ENCODE measurements around the gene GPSM1.

GPSM1 gene

DNA sequence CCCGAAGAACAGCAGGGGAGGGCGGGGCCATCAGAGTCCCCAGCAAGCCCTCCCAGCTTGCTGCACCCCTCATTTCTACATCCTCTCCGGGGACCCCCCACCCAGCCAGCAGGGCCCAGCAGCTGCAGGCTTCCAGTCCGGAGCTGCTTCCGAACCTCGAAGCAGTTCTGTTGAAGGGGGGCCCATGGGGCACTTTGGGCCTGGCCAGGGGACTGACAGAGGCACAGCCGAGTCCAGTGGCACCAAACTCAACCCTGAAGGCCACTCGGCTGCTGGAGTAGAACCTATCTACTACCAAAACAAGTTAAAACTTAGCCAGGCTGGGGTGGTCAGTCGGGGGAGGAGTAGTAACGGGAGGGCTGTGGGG, 15.3 kb upstream of the GPSM1 start:
- no peak for DNase-seq (ENCODE audit: extremely low read depth, insufficient read length)
- TF ChIP-seq, protein P1, sequence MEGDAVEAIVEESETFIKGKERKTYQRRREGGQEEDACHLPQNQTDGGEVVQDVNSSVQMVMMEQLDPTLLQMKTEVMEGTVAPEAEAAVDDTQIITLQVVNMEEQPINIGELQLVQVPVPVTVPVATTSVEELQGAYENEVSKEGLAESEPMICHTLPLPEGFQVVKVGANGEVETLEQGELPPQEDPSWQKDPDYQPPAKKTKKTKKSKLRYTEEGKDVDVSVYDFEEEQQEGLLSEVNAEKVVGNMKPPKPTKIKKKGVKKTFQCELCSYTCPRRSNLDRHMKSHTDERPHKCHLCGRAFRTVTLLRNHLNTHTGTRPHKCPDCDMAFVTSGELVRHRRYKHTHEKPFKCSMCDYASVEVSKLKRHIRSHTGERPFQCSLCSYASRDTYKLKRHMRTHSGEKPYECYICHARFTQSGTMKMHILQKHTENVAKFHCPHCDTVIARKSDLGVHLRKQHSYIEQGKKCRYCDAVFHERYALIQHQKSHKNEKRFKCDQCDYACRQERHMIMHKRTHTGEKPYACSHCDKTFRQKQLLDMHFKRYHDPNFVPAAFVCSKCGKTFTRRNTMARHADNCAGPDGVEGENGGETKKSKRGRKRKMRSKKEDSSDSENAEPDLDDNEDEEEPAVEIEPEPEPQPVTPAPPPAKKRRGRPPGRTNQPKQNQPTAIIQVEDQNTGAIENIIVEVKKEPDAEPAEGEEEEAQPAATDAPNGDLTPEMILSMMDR (IDR thresholded peaks at IDR 0.05; ENCODE audit: insufficient read depth, low read length, poor library complexity, severe bottlenecking): no peak
- Histone ChIP-seq H3K36me3 (ENCODE audit: control insufficient read depth, insufficient read depth, low read length) (no peaks in the 10 kb centered on the region), H3K27me3 (replicated peaks; ENCODE audit: control insufficient read depth, insufficient read depth, low read length) (no peaks in the 10 kb centered on the region), H3K4me3 (replicated peaks; ENCODE audit: low read depth, low read length) (no peak overlapping the region)

DNA sequence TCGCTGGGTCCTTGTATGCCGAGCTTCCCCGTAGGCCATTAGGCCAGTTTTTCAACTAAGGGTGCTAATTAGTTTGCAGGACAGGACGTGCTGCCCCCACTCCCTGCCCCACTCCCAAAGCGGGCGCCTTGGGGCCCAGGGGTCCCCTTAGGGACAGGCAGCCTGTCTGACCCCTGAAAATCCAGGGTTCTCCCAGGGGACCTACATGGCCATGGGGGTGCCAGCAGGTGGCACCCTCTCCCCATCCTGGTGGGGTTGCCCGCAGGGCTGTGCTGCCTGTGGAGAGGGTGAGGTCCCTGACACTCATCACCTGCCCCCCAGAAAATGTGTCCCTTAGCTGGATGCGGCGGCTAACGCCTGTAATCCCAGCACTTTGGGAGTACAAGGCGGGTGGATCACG, 14.9 kb upstream of the GPSM1 start:
- peaks cover under 1% of the 10 kb centered on the region; the same call in 1 of the 2 replicates for H3K27me3 ChIP-seq (replicated peaks; ENCODE audit: control insufficient read depth, insufficient read depth, low read length)
- TF ChIP-seq, protein P1 (IDR thresholded peaks at IDR 0.05; ENCODE audit: insufficient read depth, low read length, poor library complexity, severe bottlenecking): peak; percentile 71
- DNase-seq (ENCODE audit: extremely low read depth, insufficient read length): no peak
- H3K36me3 ChIP-seq (ENCODE audit: control insufficient read depth, insufficient read depth, low read length): no peaks in the 10 kb centered on the region
- H3K4me3 ChIP-seq (replicated peaks; ENCODE audit: low read depth, low read length): no peak overlapping the region

DNA sequence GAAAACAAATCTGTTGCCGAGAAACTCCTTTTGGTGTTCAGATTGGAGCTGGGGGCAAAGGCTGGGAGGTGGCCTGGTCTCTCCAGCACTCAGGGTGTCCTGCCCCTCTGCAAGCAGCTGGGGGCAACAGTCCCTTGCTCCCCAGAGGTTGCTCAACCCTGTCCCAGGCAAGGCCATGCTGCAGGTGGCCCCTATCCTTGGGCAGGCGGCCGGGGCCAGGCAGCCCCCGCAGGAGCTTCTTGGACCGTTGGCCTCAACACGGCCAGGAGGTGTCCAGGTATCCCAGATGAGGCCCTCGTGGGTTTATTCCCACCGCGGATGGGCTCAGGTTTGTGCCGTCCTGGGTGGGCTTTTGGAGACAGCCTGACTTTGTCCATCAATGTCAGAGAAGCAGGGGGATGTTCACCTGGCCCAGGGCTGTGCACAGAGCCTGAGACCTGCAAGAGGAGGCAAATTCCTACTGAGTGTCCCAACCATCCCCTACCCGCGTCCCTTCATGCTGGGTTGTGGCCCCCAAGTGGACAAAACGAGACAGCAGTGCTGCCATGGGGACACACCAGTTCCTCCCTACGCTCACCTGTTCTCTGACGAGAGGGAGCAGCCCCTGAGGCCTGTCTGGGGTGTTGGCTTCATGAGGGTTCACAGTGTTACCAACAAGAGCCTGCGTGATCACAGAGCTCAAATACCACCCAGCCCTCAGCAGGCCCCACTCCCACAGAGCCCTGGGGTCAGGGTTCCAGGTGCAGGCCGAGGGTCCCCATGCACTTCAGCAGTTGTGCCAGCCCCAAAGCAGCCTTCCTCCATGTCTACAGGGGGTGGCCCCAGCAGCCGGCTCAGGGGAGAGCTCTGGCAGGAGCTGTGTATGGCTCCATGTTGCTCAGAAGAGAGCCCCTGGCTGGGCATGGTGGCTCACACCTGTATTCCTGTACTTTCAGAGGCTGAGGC, 14.0 kb upstream of the GPSM1 start:
- TF ChIP-seq, protein P1 (IDR thresholded peaks at IDR 0.05; ENCODE audit: insufficient read depth, low read length, poor library complexity, severe bottlenecking): no peak
- Histone ChIP-seq H3K36me3 (ENCODE audit: control insufficient read depth, insufficient read depth, low read length) (no peaks in the 10 kb centered on the region), H3K27me3 (replicated peaks; ENCODE audit: control insufficient read depth, insufficient read depth, low read length) (peaks cover 2% of the 10 kb centered on the region; the same call in 1 of the 2 replicates), H3K4me3 (replicated peaks; ENCODE audit: low read depth, low read length) (no peak overlapping the region)
- DNase-seq (ENCODE audit: extremely low read depth, insufficient read length): no peak

DNA sequence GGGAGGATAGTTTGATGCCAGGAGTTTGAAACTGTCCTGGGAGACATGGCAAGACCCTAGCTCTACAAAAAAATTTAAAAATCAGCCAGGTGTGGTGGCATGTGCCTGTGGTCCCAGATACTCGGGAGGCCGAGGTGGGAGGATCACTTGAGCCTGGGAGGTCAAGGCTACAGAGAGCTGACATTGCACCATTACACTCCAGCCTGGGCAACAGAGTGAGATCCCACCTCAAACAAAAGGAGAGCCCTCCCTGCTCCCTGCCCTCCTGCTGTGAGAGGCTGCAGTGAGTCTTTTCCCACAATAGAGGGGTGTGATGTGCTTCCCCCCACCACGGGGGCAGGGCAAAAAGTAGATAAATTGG, 13.3 kb upstream of the GPSM1 start:
- Histone ChIP-seq H3K27me3 (replicated peaks; ENCODE audit: control insufficient read depth, insufficient read depth, low read length) (peaks cover 2% of the 10 kb centered on the region; the same call in 1 of the 2 replicates), H3K4me3 (replicated peaks; ENCODE audit: low read depth, low read length) (no peak overlapping the region), H3K36me3 (ENCODE audit: control insufficient read depth, insufficient read depth, low read length) (no peaks in the 10 kb centered on the region)
- DNase-seq (ENCODE audit: extremely low read depth, insufficient read length): no peak
- TF ChIP-seq, protein P1 (IDR thresholded peaks at IDR 0.05; ENCODE audit: insufficient read depth, low read length, poor library complexity, severe bottlenecking): no peak

DNA sequence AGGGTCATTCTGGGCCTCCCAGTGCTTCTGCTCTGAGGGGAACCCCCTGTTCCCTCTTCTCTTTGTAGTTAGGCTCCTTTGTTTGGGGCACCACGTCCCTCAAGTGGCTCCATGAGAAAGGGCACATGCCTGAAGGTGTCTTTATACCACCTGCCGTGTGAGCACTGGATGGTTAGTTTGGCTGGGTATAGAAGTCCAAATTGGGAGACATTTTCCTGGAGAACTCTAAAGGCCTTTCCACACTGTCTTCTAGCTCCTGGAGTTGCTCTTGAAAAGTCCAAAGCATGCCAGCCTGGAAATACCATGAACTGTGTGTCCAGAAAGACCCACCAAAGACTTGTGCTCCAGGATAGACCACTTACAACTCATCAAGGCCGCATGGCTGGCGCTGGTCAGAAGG, 12.4 kb upstream of the GPSM1 start:
- TF ChIP-seq, protein P1 (IDR thresholded peaks at IDR 0.05; ENCODE audit: insufficient read depth, low read length, poor library complexity, severe bottlenecking): no peak
- DNase-seq (ENCODE audit: extremely low read depth, insufficient read length): no peak
- H3K4me3 ChIP-seq (replicated peaks; ENCODE audit: low read depth, low read length): no peak overlapping the region
- H3K36me3 ChIP-seq (ENCODE audit: control insufficient read depth, insufficient read depth, low read length): no peaks in the 10 kb centered on the region
- peaks cover 2% of the 10 kb centered on the region; the same call in 1 of the 2 replicates for H3K27me3 ChIP-seq (replicated peaks; ENCODE audit: control insufficient read depth, insufficient read depth, low read length)

Measured in GM06990 (cell line).